ENCODE data around the gene SPATA12. TPM values are rescaled to one million over a fixed set of nuclear protein-coding genes. Genes with fewer than 3 reads are reported as not detected.
A peak's percentile ranks its signal among the peaks of the same experiment; 100 is the strongest.

SPATA12 gene
- total RNA-seq, 2 donors from 2014 or later, result not detected

- Histone ChIP-seq H3K4me1 (peaks cover 5% of the 10 kb centered on the region), H3K27ac (no peak overlapping the region), H3K27me3 (no peaks in the 10 kb centered on the region), H3K4me3 (no peak overlapping the region), H3K9me3 (no peaks in the 10 kb centered on the region), H3K36me3 (replicated peaks in 1 of 2; ENCODE audit: insufficient read depth in 1 of 2, low read depth in 2 of 2) (no peaks in the 10 kb centered on the region)
- ATAC-seq (no peak), DNase-seq (no peak)
- TF ChIP-seq CTCF (IDR thresholded peaks at IDR 0.05), result no peak
- TF ChIP-seq POLR2A (IDR thresholded peaks at IDR 0.05), result no peak
- intact Hi-C loops (cut with DNase I), result no loop called here
- WGBS, 2 donors, result 0 to 100% methylated on average over 1 of the region's 1 CpG
Measured at GRCh38 chr3:57043518-57043917, 16.9 kb upstream of the SPATA12 start.

GRCh38 chr3:57046101-57046765, 14.2 kb upstream of the SPATA12 start:
- WGBS, 2 donors, result 36 to 47% methylated on average over 7 of the region's 7 CpGs

GRCh38 chr3:57048052-57048671, 12.3 kb upstream of the SPATA12 start:
- 56 to 57% methylated on average over 8 of the region's 8 CpGs for WGBS, 2 donors
- peak in 2 of 4 donors; percentile 16 to 40 for DNase-seq
- Histone ChIP-seq H3K27ac (peak overlapping the region in 2 of 4 donors; percentile 21 to 39), H3K36me3 (replicated peaks in 1 of 2; ENCODE audit: insufficient read depth in 1 of 2, low read depth in 2 of 2) (no peaks in the 10 kb centered on the region), H3K4me1 (peaks cover 9% of the 10 kb centered on the region), H3K9me3 (no peaks in the 10 kb centered on the region), H3K4me3 (no peak overlapping the region), H3K27me3 (no peaks in the 10 kb centered on the region)
- ATAC-seq, result peak; percentile 67
- intact Hi-C loops (cut with DNase I), result no loop called here
- TF ChIP-seq CTCF (IDR thresholded peaks at IDR 0.05), result no peak
- TF ChIP-seq POLR2A (IDR thresholded peaks at IDR 0.05), result no peak

More at GRCh38 chr3:57046101-57046765, 14.2 kb upstream of the SPATA12 start:
- Histone ChIP-seq H3K27ac (no peak overlapping the region), H3K36me3 (replicated peaks in 1 of 2; ENCODE audit: insufficient read depth in 1 of 2, low read depth in 2 of 2) (no peaks in the 10 kb centered on the region), H3K4me3 (no peak overlapping the region), H3K9me3 (no peaks in the 10 kb centered on the region), H3K27me3 (no peaks in the 10 kb centered on the region), H3K4me1 (peaks cover 9% of the 10 kb centered on the region)
- TF ChIP-seq CTCF (IDR thresholded peaks at IDR 0.05), result no peak
- TF ChIP-seq POLR2A (IDR thresholded peaks at IDR 0.05), result no peak
- intact Hi-C loops (cut with DNase I), result no loop called here
- ATAC-seq, result no peak
- DNase-seq, result no peak

DNA sequence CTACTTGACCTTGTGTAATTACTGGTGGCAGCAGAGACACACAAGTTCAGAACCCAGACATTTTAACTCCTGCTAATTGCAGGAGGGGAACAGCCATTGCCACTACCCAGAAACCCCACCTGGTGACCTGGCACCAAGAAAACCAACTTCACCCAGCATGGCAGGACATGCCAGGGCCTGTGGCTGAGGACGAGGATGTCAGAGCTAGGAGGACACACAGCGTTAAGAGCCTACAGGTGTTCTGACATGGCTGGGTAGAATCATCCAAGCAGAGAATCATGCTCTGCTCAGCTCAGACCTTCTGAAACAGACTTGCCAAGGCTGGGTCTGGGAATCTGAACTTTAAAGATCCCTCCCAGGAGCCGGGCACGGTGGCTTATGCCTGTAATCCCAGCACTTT, 11.7 kb upstream of the SPATA12 start:
- TF ChIP-seq CTCF (IDR thresholded peaks at IDR 0.05) (no peak), POLR2A (IDR thresholded peaks at IDR 0.05) (no peak)
- intact Hi-C loops (cut with DNase I), result no loop called here
- no peaks in the 10 kb centered on the region for H3K9me3 ChIP-seq
- WGBS, 2 donors, result 75 to 83% methylated on average over 2 to 4 of the region's 4 CpGs
- ATAC-seq (no peak), DNase-seq (no peak)
- no peaks in the 10 kb centered on the region for H3K27me3 ChIP-seq
- H3K27ac ChIP-seq, result peak overlapping the region in 2 of 4 donors; percentile 21 to 39
- no peak overlapping the region for H3K4me3 ChIP-seq
- H3K4me1 ChIP-seq, result peaks cover 9% of the 10 kb centered on the region
- no peaks in the 10 kb centered on the region for H3K36me3 ChIP-seq (replicated peaks in 1 of 2; ENCODE audit: insufficient read depth in 1 of 2, low read depth in 2 of 2)
